Vagina (tissue), 2 donors: ENCODE data around the gene SMIM29.

ENCODE experiments used
- CTCF ChIP-seq, 3 experiments: fragments of 450-650 bp in 2 of 3; fragments of 200-600 bp in 1 of 3; sonication (generic) in 1 of 3; IDR thresholded peaks; one replicate each; pipeline ENCODE4 v1.5.1; 2017 to 2019; ENCODE audit warnings: antibody characterized with exemption in 3 of 3, mild to moderate bottlenecking in 2 of 3, moderate library complexity in 2 of 3
- POLR2A ChIP-seq, 2 donors: fragments of 450-650 bp; IDR thresholded peaks; one replicate each; pipeline ENCODE4 v1.6.1; 2017; ENCODE audit warnings: antibody characterized with exemption in 2 of 2, mild to moderate bottlenecking in 2 of 2, moderate library complexity in 2 of 2
- POLR2AphosphoS5 ChIP-seq, 2 donors: sonication (generic); formaldehyde crosslinking; IDR thresholded peaks; one replicate each; pipeline ENCODE4 v1.9.0; 2017; ENCODE audit warnings: antibody characterized with exemption in 2 of 2, mild to moderate bottlenecking in 2 of 2, low read depth in 1 of 2; ENCODE audit not compliant: insufficient read depth in 1 of 2

GRCh38 chr6:34292954-34293353, 44.1 kb upstream of the SMIM29 start:
- TF ChIP-seq CTCF (IDR thresholded peaks at IDR 0.05): no peak
- TF ChIP-seq POLR2A (IDR thresholded peaks at IDR 0.05): no peak
- no peak for TF ChIP-seq POLR2AphosphoS5 (IDR thresholded peaks at IDR 0.05; ENCODE audit: insufficient read depth in 1 of 2, low read depth in 1 of 2)
